Right lobe of liver (tissue), 6 donors: ENCODE results near the gene THRAP3. TPM values are rescaled to one million over a fixed set of nuclear protein-coding genes. Genes with fewer than 3 reads are reported as not detected.

ENCODE experiments used
- ATAC-seq, 4 donors: fragments of 200-7000 bp; cut with Tn5 transposase; one replicate each; pipeline ENCODE4 v1.9.1; 2020; ENCODE audit warnings: mild to moderate bottlenecking in 4 of 4, moderate library complexity in 4 of 4
- DNase-seq, 3 donors: peaks; one replicate each; pipeline ENCODE4 v3.0.0-alpha.2; 2020
- H3K27ac ChIP-seq, 3 donors: fragments of 200-600 bp; one replicate each; pipeline ENCODE4 v1.8.0; 2022
- H3K27me3 ChIP-seq, 2 donors: fragments of 200-600 bp; one replicate each; pipeline ENCODE4 v1.8.0; 2022
- H3K36me3 ChIP-seq, 4 donors: fragments of 200-600 bp; sonication (generic) in 1 of 4; one replicate each; pipeline versions ENCODE4 v1.5.1 to v1.8.0; 2017 to 2022; ENCODE audit warnings: control low read depth in 1 of 4
- H3K4me1 ChIP-seq, 4 donors: fragments of 200-600 bp; sonication (generic) in 1 of 4; one replicate each; pipeline versions ENCODE4 v1.5.1 to v1.8.0; 2017 to 2022; ENCODE audit warnings: control low read depth in 1 of 4
- H3K4me3 ChIP-seq, 3 donors: fragments of 200-600 bp; one replicate each; pipeline ENCODE4 v1.8.0; 2022
- H3K9me3 ChIP-seq, 4 donors: fragments of 200-600 bp; sonication (generic) in 1 of 4; one replicate each; pipeline versions ENCODE4 v1.5.1 to v1.8.0; 2017 to 2022; ENCODE audit warnings: control low read depth in 1 of 4
- CTCF ChIP-seq, 4 donors: fragments of 200-600 bp in 3 of 4; fragments of 450-650 bp in 1 of 4; IDR thresholded peaks; one replicate each; pipeline versions ENCODE4 v1.5.1 to v1.8.0; 2016 to 2022; ENCODE audit warnings: antibody characterized with exemption in 4 of 4, mild to moderate bottlenecking in 2 of 4
- POLR2A ChIP-seq: fragments of 450-650 bp; IDR thresholded peaks from one replicate; pipeline ENCODE4 v1.6.1; 2017; ENCODE audit warnings: antibody characterized with exemption, mild to moderate bottlenecking
- WGBS: methylation state at CpG from one replicate; pipeline ENCODE4 v1.1.6; 2018; ENCODE audit warnings: low coverage, low lambda C conversion rate; ENCODE audit not compliant: insufficient coverage; ENCODE audit errors: missing lambda C conversion rate; 5-methylcytosine and 5-hydroxymethylcytosine counted together
- intact Hi-C, 2 donors: fragments of 100-400 bp; cut with DNase I; formaldehyde crosslinking; loops; one replicate each; pipeline versions ENCODE4 v1.11.2 to v1.14.1; 2022
- total RNA-seq, 6 experiments: library from RNA; depleted of rRNA in 2 of 6; stranded (reverse); fragments of >200 nt in 2 of 6; fragmentation: NEBNext Ultra II Directional in 3 of 6; extraction: Animal tissue kit (Norgen Biotek cat#: 25700) in 3 of 6; gene quantifications; one replicate each; pipeline versions ENCODE4 v1.1.0 to v1.2.4, GENCODE V29; 2016 to 2023
- donor health status: DM: no; HTN: yes; CAD: no.
- donor health status: DM: no; HTN: no; CAD: no.
- donor health status: DM: no; HTN: no; CAD: no.
- donor health status: DM: no; HTN: yes; CAD: no.
- donor health status: DM: no; HTN: yes; CAD: no.

THRAP3 gene
- total RNA-seq, 6 experiments from 2014 or later = 33.7 to 53.6 (median 40.7) TPM

GRCh38 chr1:36341626-36342320 lies 117.5 kb downstream of the THRAP3 start:
- DNase-seq (no peak), ATAC-seq (no peak)
- no peaks in the 10 kb centered on the region for H3K4me1 ChIP-seq
- no peak overlapping the region for H3K27ac ChIP-seq
- no peak overlapping the region for H3K4me3 ChIP-seq
- WGBS = 100% methylated on average over 1 of the region's 34 CpGs
- TF ChIP-seq CTCF (IDR thresholded peaks at IDR 0.05) (no peak), POLR2A (no peak)
- intact Hi-C loops = loop anchor here (5.0 to 10.0 kb wide), 2 partner anchors 76 to 83 kb away; no protein-coding TSS in a partner anchor
- H3K36me3 ChIP-seq = peaks cover 0 to 28% (median 8%) of the 10 kb centered on the region in 4 donors
- no peaks in the 10 kb centered on the region for H3K27me3 ChIP-seq
- no peaks in the 10 kb centered on the region for H3K9me3 ChIP-seq

- ATAC-seq (peak; percentile 66 to 68 (median 66)), DNase-seq (peak in 1 of 3 donors; percentile 61)
- Histone ChIP-seq H3K27me3 (no peaks in the 10 kb centered on the region), H3K36me3 (peaks cover 0 to 36% (median 11%) of the 10 kb centered on the region in 4 donors), H3K9me3 (no peaks in the 10 kb centered on the region), H3K4me1 (no peaks in the 10 kb centered on the region), H3K27ac (no peak overlapping the region), H3K4me3 (no peak overlapping the region)
- 75% methylated on average over 5 of the region's 10 CpGs for WGBS
- no peak for TF ChIP-seq POLR2A
- peak; percentile 54 to 69 (median 58) for TF ChIP-seq CTCF (IDR thresholded peaks at IDR 0.05)
- intact Hi-C loops = loop anchor here (5.0 to 10.0 kb wide), 2 partner anchors 75 to 82 kb away; no protein-coding TSS in a partner anchor
Measured at GRCh38 chr1:36342426-36343185, 118.4 kb downstream of the THRAP3 start.

- 100% methylated on average over 1 of the region's 24 CpGs for WGBS
- intact Hi-C loops = loop anchor here (5.0 to 10.0 kb wide), 2 partner anchors 73 to 81 kb away; no protein-coding TSS in a partner anchor
- DNase-seq = no peak
- no peaks in the 10 kb centered on the region for H3K27me3 ChIP-seq
- no peaks in the 10 kb centered on the region for H3K4me1 ChIP-seq
- no peak overlapping the region for H3K4me3 ChIP-seq
- peaks cover 0 to 48% (median 15%) of the 10 kb centered on the region in 4 donors for H3K36me3 ChIP-seq
- no peak for ATAC-seq
- no peaks in the 10 kb centered on the region for H3K9me3 ChIP-seq
- no peak overlapping the region for H3K27ac ChIP-seq
- TF ChIP-seq CTCF (IDR thresholded peaks at IDR 0.05) (no peak), POLR2A (no peak)
Measured at GRCh38 chr1:36343651-36344394, 119.6 kb downstream of the THRAP3 start.

GRCh38 chr1:36344395-36344680 lies 120.1 kb downstream of the THRAP3 start:
- DNase-seq (no peak), ATAC-seq (no peak)
- peaks cover 0 to 53% (median 15%) of the 10 kb centered on the region in 4 donors for H3K36me3 ChIP-seq
- intact Hi-C loops = loop anchor here (5.0 to 10.0 kb wide), 2 partner anchors 73 to 80 kb away; no protein-coding TSS in a partner anchor
- H3K4me3 ChIP-seq = no peak overlapping the region
- no peaks in the 10 kb centered on the region for H3K4me1 ChIP-seq
- H3K9me3 ChIP-seq = no peaks in the 10 kb centered on the region
- no peak overlapping the region for H3K27ac ChIP-seq
- H3K27me3 ChIP-seq = no peaks in the 10 kb centered on the region
- 100% methylated on average over 1 of the region's 8 CpGs for WGBS
- TF ChIP-seq CTCF (IDR thresholded peaks at IDR 0.05) (no peak), POLR2A (no peak)
